K562 (cell line): ENCODE data around the gene TOMM22. TPM values are rescaled to one million over a fixed set of nuclear protein-coding genes. Genes with fewer than 3 reads are reported as not detected.
A peak's percentile ranks its signal among the peaks of the same experiment; 100 is the strongest.

Experiments
- CEBPG ChIP-seq, 3 experiments: fragments of 200-800 bp in 1 of 3; sonication (Bioruptor generic) in 1 of 3; sonication (generic) in 1 of 3; formaldehyde crosslinking in 1 of 3; IDR thresholded peaks in 2 of 3; conservative IDR thresholded peaks in 1 of 3; 2 replicates each; pipeline versions ENCODE4 v1.6.1 to v1.8.0; 2016 to 2022; ENCODE audit warnings: missing compliant biosample characterization in 2 of 3, missing genetic modification characterization in 2 of 3, mild to moderate bottlenecking in 1 of 3, missing genetic modification reagents in 1 of 3
- CGGBP1 ChIP-seq: fragments of 250-450 bp; sonication (Bioruptor Pico); IDR thresholded peaks from 2 replicates; pipeline ENCODE4 v1.9.0; 2021; ENCODE audit warnings: mild to moderate bottlenecking
- CREM ChIP-seq: IDR thresholded peaks from 2 replicates; pipeline ENCODE4 v1.6.1; 2014; ENCODE audit warnings: antibody characterized with exemption, low read depth
- E2F4 ChIP-seq: sonication (generic); formaldehyde crosslinking; IDR thresholded peaks from 2 replicates; pipeline ENCODE4 v1.8.0; 2022; ENCODE audit warnings: mild to moderate bottlenecking, low read depth, missing genetic modification reagents
- EHMT2 ChIP-seq: fragments of 450-650 bp; IDR thresholded peaks from 2 replicates; pipeline ENCODE4 v1.6.1; 2018; ENCODE audit warnings: antibody characterized with exemption
- EP300 ChIP-seq: IDR thresholded peaks from 2 replicates; pipeline ENCODE4 v1.6.1; 2012; ENCODE audit warnings: low read length, improper control_type of control experiment
- HDAC3 ChIP-seq: fragments of 450-650 bp; IDR thresholded peaks from 2 replicates; pipeline ENCODE4 v1.6.1; 2018; ENCODE audit warnings: borderline replicate concordance, mild to moderate bottlenecking, moderate library complexity; ENCODE audit not compliant: partially characterized antibody
- HLTF ChIP-seq: fragments of 450-650 bp; IDR thresholded peaks from 2 replicates; pipeline ENCODE4 v1.6.1; 2016
- ILK ChIP-seq: fragments of 450-650 bp; IDR thresholded peaks from 2 replicates; pipeline ENCODE4 v1.6.1; 2016; ENCODE audit warnings: missing genetic modification characterization, low read depth, mild to moderate bottlenecking, missing compliant biosample characterization, moderate library complexity, borderline replicate concordance
- JUND ChIP-seq, 2 experiments: IDR thresholded peaks; 2 replicates in 1 of 2; 3 replicates in 1 of 2; pipeline ENCODE4 v1.6.1; 2011; ENCODE audit warnings: borderline replicate concordance in 2 of 2, low read depth in 2 of 2, low read length in 2 of 2, improper control_type of control experiment in 1 of 2, missing biosample characterization in 1 of 2, missing genetic modification characterization in 1 of 2, missing genetic modification reagents in 1 of 2
- KAT2B ChIP-seq: IDR thresholded peaks from one replicate; pipeline ENCODE4 v1.6.1; 2012; ENCODE audit warnings: low read depth, mild to moderate bottlenecking, control low read depth, inconsistent platforms, low read length, moderate library complexity
- MCM7 ChIP-seq, 2 experiments: fragments of 450-650 bp; IDR thresholded peaks; 2 replicates each; pipeline ENCODE4 v1.6.1; 2016 to 2018
- NCOR1 ChIP-seq: fragments of 450-650 bp; IDR thresholded peaks from 2 replicates; pipeline ENCODE4 v1.6.1; 2016; ENCODE audit warnings: mild to moderate bottlenecking, moderate library complexity
- POLR3G ChIP-seq: IDR thresholded peaks from 2 replicates; pipeline ENCODE4 v1.6.1; 2011; ENCODE audit not compliant: insufficient read length, insufficient replicate concordance; ENCODE audit errors: extremely low read depth
- SUPT5H ChIP-seq: fragments of 450-650 bp; IDR thresholded peaks from 2 replicates; pipeline ENCODE4 v1.6.1; 2016
- TBL1XR1 ChIP-seq, 2 experiments: IDR thresholded peaks; 2 replicates each; pipeline ENCODE4 v1.6.1; 2012; ENCODE audit warnings: improper control_type of control experiment in 2 of 2, low read length in 2 of 2, mild to moderate bottlenecking in 1 of 2
- TEAD4 ChIP-seq, 2 experiments: sonication (generic) in 1 of 2; formaldehyde crosslinking in 1 of 2; IDR thresholded peaks; 2 replicates each; pipeline versions ENCODE4 v1.6.1 to v1.8.0; 2012 to 2022; ENCODE audit warnings: borderline replicate concordance in 1 of 2, inconsistent platforms in 1 of 2, low read length in 1 of 2, mild to moderate bottlenecking in 1 of 2, missing genetic modification reagents in 1 of 2
- VEZF1 ChIP-seq: fragments of 200-800 bp; sonication (Bioruptor generic); IDR thresholded peaks from 2 replicates; pipeline ENCODE4 v1.6.1; 2017; ENCODE audit warnings: missing genetic modification characterization, missing compliant biosample characterization
- ZKSCAN1 ChIP-seq: fragments of 150-350 bp; IDR thresholded peaks from 2 replicates; pipeline ENCODE4 v1.6.1; 2016; ENCODE audit warnings: low read depth, low read length
- ZNF668 ChIP-seq: fragments of 250-450 bp; sonication (Bioruptor Pico); IDR thresholded peaks from 2 replicates; pipeline ENCODE4 v1.8.0; 2022; ENCODE audit warnings: mild to moderate bottlenecking, inconsistent platforms
- polyA plus RNA-seq, 8 experiments: library from polyadenylated mRNA; depleted of rRNA in 4 of 8; stranded (reverse) in 5 of 8; unstranded in 3 of 8; fragments of >200 nt; fragmentation: Nextera tagmentation in 2 of 8; fragmentation: Illumina TruSeq in 1 of 8; extraction: Ambion mirVana in 2 of 8; extraction: Trizol in 1 of 8; gene quantifications; 2 replicates each; pipeline versions ENCODE4 v1.2.1 to v1.2.3, GENCODE V29; 2011 to 2014; ENCODE audit warnings: inconsistent platforms in 1 of 8, missing spikeins in 1 of 8
- total RNA-seq, 7 experiments: library from RNA; depleted of rRNA in 6 of 7; stranded (reverse); fragments of >200 nt in 6 of 7; fragmentation: Illumina TruSeq in 2 of 7; extraction: Trizol in 2 of 7; gene quantifications; 2 replicates each; pipeline versions ENCODE4 v1.2.1 to v1.2.3, GENCODE V29; 2011 to 2021; ENCODE audit warnings: low replicate concordance in 1 of 7
- TF ChIP-seq, protein P1 (sequence below): fragments of 250-450 bp; sonication (Bioruptor Pico); IDR thresholded peaks from 2 replicates; pipeline ENCODE4 v1.4.0; 2020

TOMM22 gene
- total and polyA plus RNA-seq, 9 of the 15 experiments (the other 6 are each of a cell fraction or from before 2014, with no cell fraction given): 25.8 to 108 (median 73.8) TPM

DNA sequence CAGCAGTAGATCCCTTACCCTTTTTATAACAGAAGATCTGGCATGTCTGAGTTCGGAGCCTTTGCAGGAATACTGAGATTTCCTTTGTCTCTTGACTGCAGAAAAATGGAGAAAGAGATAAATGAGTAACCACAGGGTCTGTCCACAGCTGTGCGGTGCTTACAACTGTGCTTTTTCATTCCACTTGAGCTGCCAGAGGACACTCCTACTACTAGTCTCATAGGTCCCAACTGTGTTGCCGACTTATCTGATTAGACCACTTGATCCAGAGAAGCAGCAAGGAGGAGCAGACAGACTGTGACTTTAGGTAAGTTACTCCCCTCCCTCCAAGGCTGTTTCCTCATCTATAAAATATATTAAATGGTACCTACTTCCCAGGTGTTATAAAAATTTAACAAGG lies 43.0 kb upstream of the TOMM22 start (continued):
- TF ChIP-seq ILK (tag) (no peak), CGGBP1 (no peak), HDAC3 (no peak), E2F4 (CRISPR knock-in tag) (no peak), EHMT2 (no peak), ZNF668 (no peak), KAT2B (no peak), POLR3G (no peak), ZKSCAN1 (no peak), MCM7 (IDR thresholded peaks at IDR 0.05) (no peak), TBL1XR1 (IDR thresholded peaks at IDR 0.05; ENCODE audit: low read length in 2 of 2) (no peak), TEAD4 (IDR thresholded peaks at IDR 0.05; ENCODE audit: low read length) (peak; percentile 23; the same call in 1 of the 2 replicates), TEAD4 (CRISPR knock-in tag; IDR thresholded peaks at IDR 0.05; ENCODE audit: borderline replicate concordance) (no peak), EP300 (no peak), CEBPG (CRISPR knock-in tag; IDR thresholded peaks at IDR 0.05) (no peak), CEBPG (tag; conservative IDR thresholded peaks at IDR 0.05 in 1 of 2, IDR thresholded peaks at IDR 0.05 in 1 of 2) (no peak), NCOR1 (peak; percentile 24; the same call in 1 of the 2 replicates), JUND (IDR thresholded peaks at IDR 0.05; ENCODE audit: borderline replicate concordance, low read depth, low read length) (no peak), JUND (tag; IDR thresholded peaks at IDR 0.05; ENCODE audit: borderline replicate concordance, low read depth, low read length) (no peak), SUPT5H (no peak), HLTF (no peak), VEZF1 (CRISPR knock-in tag) (no peak), CREM (no peak)
- TF ChIP-seq, protein P1, sequence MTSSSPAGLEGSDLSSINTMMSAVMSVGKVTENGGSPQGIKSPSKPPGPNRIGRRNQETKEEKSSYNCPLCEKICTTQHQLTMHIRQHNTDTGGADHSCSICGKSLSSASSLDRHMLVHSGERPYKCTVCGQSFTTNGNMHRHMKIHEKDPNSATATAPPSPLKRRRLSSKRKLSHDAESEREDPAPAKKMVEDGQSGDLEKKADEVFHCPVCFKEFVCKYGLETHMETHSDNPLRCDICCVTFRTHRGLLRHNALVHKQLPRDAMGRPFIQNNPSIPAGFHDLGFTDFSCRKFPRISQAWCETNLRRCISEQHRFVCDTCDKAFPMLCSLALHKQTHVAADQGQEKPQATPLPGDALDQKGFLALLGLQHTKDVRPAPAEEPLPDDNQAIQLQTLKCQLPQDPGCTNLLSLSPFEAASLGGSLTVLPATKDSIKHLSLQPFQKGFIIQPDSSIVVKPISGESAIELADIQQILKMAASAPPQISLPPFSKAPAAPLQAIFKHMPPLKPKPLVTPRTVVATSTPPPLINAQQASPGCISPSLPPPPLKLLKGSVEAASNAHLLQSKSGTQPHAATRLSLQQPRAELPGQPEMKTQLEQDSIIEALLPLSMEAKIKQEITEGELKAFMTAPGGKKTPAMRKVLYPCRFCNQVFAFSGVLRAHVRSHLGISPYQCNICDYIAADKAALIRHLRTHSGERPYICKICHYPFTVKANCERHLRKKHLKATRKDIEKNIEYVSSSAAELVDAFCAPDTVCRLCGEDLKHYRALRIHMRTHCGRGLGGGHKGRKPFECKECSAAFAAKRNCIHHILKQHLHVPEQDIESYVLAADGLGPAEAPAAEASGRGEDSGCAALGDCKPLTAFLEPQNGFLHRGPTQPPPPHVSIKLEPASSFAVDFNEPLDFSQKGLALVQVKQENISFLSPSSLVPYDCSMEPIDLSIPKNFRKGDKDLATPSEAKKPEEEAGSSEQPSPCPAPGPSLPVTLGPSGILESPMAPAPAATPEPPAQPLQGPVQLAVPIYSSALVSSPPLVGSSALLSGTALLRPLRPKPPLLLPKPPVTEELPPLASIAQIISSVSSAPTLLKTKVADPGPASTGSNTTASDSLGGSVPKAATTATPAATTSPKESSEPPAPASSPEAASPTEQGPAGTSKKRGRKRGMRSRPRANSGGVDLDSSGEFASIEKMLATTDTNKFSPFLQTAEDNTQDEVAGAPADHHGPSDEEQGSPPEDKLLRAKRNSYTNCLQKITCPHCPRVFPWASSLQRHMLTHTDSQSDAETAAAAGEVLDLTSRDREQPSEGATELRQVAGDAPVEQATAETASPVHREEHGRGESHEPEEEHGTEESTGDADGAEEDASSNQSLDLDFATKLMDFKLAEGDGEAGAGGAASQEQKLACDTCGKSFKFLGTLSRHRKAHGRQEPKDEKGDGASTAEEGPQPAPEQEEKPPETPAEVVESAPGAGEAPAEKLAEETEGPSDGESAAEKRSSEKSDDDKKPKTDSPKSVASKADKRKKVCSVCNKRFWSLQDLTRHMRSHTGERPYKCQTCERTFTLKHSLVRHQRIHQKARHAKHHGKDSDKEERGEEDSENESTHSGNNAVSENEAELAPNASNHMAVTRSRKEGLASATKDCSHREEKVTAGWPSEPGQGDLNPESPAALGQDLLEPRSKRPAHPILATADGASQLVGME (CRISPR knock-in tag): no peak
